Activated CD8-positive, alpha-beta memory T cell treated with anti-CD3 and anti-CD28 coated beads for 1 hour (primary cell): ENCODE measurements around the gene MCM9.

Experiments used
- DNase-seq, 2 donors: peaks; one replicate each; pipeline ENCODE4 v3.0.0-alpha.2; 2020; ENCODE audit warnings: low read depth in 1 of 2; ENCODE audit errors: extremely low read depth in 1 of 2

MCM9 gene

DNA sequence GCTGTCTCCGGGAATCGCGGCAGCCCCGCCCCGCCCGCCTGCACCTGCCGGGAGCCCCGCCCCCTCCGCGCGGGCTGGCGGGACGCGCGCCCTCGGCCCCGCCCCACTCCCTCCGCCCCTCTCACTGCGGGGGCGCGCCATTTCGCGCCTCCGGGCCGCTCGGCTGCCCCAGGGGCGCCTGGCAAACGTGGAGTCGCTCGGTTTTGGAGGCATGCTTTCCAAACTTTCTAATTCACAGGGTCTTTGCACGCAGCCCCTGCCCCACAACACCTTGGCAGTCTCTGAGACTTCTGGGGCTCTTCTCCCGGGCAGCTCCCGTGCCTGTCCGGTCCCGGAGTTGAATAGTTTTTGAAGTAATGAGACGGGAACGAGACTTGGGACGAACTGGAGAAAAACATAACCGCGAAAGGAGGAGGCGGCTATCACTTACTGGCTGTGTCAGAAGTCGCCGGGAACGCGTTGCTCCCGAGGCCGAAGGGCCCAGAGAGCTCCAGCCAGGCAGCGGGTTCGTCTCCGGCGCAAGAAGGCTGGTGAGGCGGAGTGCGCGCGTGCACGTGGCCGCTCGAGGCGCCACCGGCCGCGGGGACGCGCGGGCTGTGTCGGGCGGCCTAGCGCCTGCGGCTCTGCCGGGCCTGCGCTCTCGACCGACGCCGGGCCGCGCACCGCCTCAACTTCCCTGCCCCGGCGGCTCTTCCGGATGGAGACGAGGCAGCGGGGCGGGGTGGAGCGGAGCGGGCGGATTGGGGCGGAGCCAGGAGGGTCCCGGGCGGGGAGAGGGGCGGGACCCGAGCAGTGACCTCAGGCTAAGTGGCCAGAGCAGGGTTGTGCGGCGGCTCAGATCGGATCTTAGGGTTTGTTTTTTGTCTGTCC is at the start of gene MCM9:
Gene MCM9, minus strand, starts transcription at position 699 of the 870 bp plus-strand sequence. CDS start 3,436 bp downstream, outside the sequence.
- DNase-seq: peak; percentile 60 to 82

DNA sequence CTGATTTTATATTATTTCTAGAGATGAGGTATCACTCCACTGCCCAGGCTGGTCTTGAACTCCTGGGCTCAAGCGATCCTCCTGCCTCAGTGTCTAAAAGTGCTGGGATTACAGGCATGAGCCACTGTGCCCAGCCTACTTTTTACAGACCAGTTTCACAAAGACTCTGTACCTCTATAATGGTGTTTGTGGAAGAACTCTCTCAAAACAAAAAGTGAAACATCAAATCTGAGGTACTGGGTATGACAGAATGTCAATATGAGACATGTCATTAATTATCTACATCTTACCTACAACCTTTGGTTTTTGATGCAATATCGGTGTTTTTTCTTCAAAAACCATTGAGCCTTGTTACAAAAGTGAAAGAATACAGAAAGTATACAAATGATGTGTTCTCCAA is 49.4 kb upstream of the MCM9 start:
- DNase-seq: no peak

DNA sequence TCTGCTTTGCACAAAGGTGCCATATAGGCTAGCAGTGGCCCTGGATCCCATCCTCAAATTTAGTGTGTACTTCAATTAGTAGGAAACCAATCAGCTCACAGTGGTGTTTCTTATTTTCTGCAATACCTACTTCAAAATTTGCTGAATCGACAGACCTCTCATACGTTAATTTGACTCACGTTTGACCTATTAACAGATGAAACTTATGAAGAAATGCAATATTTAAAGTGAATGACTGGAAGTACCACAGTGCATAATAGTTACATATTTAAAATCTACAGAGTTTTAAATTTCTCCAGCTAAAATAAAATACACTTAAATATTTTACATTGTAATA is 47.6 kb upstream of the MCM9 start:
- no peak for DNase-seq

DNA sequence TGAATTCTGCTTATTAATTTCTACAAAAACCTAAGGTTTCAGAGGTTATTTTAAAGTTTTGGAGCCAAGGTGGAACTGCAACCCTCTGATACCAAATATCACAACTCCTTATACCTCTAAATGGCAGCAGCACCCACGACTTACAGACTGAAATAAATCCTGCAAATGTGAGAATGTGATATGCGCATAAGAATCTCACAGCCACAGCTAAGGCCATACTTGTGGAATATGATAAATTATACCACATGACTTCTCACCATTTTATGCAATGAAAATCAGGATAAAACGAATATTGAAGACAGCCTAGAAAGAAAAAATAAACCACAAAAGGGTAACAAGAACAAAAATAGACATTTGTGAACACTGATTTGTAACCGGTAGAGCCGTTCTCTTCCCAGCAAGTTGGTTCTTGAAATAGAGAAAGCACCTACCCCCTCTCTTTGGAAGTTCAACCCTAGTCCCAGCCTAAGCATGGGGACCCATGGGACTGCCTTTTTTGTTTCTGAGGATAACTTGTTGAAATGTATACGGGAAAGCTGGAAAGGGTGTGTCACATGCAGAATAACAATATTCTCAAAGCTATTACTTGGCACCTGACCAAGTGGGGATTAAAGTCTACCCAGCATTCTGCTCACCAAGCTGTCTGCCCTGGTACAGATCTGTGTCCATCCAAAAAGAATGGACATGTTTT is 47.1 kb upstream of the MCM9 start:
- DNase-seq: no peak

DNA sequence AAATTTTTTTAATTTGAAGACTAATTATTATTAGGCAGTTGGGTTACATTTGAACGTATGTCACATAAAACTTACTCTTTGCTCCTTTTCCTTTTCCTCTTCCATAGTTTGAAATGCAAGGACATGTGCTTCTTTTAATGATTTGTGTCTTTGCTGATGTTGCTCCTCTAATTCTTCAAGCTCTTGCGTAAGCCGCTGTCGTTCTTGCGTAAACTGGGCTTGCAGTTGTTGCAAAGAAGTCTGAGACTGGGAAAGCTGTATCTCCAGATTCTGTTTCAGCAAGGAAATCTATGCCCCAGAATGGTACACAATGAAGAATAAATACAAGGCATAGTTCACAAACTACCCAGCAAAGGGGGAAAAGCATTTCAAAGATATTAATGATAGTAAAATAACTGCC is 45.1 kb upstream of the MCM9 start:
- no peak for DNase-seq

DNA sequence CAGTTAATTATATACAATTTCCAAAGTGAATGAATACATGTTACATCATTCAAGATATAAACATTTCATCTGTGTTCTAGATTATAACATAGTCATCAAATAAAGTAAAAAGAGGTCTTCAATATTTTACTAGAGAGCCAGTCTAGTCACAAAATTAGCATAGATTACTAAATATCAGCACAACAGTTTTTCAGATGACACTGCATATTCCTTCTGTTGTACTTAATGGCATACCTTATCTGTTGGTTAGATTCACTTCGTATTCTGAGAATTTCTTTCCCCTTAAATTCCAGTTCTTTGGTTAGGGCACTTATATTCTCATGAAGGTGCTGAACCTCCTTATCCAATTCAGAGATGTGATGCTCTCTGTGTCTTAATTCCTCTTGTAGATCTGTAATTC is 39.8 kb upstream of the MCM9 start:
- no peak for DNase-seq

DNA sequence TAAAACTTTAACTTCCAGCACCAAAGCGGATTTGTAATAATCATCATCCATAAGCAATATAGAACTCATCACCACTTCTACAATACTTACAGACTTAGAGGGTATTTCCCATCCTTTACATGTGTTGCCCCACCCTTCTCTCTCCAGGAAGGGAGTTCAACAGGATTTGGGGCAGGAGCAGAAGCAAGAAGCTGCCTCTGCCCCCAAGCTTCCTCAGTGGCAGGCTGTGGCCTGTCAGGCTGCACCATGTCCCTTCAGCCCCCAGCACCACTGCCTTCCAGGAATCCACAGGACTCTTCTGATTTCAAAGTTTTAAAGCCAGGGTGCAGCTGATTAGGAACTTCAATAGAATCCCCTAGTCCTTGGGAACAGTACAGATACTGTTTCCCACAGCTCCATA is 36.7 kb upstream of the MCM9 start:
- no peak for DNase-seq

DNA sequence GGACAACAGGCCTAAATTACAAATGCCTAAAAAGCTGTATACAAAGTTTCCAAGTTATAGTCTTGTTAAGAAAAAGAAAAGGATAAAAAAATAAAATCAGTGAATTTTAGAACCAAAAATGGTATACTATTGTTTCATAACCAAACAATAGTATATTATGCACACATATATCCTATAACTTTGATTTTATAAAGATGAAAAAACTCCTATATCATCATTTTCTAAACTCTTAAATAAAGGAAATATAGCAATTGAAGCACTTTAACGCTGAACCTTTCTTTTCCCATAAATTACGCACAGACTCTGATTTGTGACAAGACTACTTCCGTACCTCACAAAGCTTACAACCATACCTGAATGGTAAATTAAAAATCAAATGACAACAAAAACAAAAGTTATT is 35.9 kb upstream of the MCM9 start:
- DNase-seq: no peak

DNA sequence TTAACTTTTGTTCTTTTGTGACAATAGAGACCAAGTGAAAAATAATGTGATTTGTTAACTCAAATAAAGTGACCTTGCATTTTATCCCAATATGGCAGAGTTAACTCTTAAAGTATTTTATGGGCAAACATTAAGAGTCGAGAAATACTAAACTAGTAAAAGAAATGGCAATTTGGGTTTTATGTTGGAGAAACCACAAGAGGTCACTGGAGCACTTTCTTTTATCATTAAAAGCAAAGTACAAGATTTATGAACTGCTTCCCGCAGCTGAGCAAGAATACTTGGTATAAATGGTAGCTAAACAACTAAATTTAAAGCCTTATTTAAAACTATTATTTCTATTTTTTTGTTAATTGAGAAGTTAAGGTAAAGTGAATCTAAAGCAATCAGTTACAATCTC is 33.5 kb upstream of the MCM9 start:
- no peak for DNase-seq

DNA sequence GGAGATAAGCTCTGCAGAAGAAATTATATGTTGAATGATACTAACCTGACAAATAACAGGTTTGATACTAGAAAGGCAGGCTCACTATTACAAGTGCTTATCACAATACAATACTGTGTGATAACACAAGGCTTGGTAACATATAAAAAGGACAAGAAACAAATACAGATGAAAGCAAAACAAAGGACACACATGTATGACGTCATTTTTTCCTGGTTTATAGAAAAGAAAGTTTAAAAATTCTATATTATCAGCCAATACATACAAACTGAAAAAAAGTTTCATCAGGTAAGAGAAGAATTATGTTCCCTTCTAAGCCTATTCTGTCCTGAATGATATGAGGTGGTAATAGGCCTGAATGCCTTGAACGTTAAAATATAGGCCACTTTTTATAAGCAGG is 32.3 kb upstream of the MCM9 start:
- no peak for DNase-seq

DNA sequence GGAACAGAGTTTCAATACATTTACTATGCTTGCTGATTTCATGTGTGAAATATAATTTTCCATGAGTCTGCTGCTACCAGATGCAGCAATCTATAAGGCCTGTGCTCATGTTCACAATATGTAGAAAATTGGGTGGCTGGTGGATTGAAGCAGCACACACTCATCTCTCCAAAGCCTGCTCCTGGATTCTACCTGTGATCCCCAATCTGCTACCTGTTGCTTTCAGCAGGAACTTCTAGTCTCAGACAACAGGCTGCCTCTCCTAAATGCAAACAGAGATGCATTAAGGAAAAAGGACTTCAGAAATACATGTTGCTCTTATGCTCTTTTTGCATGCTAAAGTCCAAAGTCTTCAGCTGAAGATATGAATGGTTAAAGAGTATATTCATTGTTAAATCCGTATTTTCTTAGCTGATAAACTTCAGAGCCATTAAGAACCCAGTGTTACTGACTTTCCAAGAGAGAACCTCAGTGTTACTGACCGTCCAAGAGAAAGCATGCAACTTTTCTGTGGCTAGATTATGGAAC is 30.9 kb upstream of the MCM9 start:
- no peak for DNase-seq

DNA sequence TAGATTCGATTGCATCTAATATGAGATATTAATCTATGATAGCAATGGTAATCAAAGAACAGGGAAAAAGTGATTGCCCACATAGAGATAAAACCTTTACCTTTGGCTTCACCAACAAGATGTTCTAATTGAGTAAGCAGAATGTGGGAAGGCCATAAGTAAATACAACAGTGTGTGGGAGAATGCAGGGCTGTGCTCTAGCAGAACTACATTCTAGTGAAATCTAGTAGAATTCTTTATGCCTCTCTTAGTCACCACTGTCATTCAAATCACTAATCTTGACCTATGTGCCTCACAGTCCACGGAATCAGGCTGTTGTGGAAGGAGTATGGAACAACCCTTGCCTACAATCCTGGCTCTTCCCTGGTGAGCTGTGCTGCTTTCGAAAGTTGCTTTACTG is 30.4 kb upstream of the MCM9 start:
- DNase-seq: no peak

DNA sequence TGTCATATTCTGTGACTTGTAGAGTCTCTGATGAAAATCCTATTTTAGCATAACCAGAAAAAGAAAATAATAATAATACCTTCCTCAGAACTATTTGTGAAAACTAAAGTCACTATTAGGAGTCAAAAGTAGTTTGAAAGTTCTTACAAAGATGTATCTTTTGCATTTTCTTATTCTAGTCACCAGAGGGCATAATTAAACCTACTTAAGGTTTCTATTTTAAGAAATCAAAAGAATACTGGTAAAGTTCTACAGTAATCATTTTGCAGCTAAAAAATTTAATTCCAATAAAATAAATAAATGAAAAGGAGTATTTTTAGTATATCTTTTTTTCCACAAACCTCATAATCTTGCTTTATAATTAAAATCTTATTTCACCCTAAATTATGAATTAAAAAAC is 28.0 kb upstream of the MCM9 start:
- no peak for DNase-seq

DNA sequence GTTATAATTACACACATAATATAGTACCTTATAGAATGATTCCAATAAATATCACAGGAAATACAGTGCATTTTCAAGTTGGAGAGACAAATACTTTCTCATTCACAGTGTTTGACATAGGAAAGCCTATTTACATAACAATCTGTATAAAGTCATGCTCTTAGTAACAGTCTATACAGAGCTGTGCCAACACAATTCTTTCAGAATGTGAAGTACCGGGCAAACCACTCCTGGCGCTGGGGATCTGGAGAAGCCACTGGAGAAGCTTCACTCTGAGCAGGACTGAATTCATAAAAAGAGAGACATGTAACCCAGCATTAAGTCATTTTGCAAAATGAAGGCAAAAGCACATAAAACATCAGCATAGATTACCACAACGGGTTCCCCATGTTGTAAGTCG is 24.9 kb upstream of the MCM9 start:
- DNase-seq: no peak

DNA sequence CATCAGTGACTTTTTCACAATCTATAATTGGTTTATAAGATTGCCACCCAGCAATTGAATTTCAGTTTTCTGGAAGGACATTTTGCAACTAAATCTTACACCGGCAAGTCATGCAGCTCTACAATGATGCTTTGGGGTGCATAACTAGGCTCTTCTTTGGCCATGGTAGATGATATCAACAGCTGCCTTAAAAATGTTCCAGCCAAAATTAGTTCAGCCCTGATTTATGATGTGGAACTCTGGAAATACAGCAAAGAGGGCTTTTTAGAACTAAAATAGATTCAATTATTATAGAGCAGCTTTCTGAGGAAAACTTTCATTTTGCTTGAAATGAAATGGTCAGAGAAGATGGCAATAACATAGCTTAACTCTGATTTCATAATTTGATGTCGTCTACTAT is 18.4 kb upstream of the MCM9 start:
- DNase-seq: no peak

DNA sequence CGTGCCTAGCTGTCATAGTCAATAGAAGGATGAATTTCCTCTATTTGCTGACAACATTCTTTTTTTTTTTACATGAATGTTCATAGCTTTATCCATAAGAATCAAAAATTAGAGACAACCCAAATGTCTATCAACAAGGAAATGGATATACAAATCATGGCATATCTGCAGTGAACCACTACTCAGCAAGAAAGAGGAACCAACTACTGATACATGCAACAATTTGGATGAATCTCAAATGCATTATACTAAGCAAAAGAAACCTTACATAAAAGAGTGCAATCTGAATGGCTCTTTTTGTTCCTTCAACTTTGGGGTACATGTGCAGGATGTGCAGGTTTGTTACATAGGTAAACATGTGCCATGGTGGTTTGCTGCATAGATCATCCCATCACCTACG is 17.7 kb upstream of the MCM9 start:
- DNase-seq: no peak

DNA sequence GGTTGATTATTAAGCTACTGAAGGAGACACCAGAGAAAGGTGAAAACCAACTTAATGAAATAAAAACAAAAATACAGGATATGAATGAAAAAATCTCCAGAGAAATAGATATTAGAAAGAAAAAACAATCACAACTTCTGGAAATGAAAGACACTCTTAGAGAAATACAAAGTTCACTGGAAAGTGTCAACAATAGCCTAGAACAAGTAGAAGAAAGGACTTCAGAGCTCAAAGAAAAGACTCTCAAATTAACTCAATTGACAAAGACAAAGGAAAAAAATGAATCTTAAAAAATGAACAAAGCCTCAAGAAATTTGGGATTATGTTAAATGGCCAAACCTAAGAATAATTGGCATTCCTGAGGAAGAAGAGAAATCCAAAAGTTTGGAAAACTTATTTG is 10.3 kb upstream of the MCM9 start:
- DNase-seq: no peak

DNA sequence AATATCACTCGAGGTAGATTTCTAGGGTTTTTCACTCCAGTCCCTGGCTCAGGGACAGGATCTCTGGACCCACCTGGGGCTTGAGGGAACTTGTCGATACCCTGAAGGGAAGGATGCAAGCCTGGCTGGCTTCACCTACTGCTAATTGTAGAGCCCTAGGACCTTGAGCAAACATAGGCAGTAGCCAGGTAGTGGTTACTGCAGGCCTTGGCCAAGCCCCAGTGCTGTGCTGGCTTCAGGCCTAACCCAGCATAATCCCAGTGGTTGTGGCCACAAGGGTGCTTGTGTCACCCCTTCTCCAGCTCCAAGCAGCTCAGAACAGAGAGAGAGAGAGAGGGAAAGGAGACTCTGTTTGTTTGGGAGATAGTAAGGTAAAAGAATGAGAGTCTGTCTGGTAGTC is 5.8 kb upstream of the MCM9 start:
- no peak for DNase-seq

DNA sequence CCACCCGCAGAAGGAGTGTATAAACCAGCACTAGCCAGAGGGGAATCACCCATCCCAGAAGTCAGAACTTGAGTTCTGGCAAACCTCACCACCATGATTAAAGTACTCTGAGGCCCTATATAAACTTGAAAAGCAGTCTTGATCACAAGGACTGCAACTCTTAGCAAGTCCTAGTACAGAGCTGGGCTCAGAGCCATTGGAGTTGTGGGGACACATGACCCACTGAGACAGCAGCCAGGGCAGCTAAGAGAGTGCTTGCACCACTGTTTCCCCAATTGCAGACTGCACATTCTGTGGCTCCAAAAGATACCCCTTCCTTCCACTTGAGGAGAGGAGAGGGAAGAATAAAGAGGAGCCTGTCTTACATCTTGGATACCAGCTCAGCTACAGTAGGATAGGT is 4.7 kb upstream of the MCM9 start:
- no peak for DNase-seq

DNA sequence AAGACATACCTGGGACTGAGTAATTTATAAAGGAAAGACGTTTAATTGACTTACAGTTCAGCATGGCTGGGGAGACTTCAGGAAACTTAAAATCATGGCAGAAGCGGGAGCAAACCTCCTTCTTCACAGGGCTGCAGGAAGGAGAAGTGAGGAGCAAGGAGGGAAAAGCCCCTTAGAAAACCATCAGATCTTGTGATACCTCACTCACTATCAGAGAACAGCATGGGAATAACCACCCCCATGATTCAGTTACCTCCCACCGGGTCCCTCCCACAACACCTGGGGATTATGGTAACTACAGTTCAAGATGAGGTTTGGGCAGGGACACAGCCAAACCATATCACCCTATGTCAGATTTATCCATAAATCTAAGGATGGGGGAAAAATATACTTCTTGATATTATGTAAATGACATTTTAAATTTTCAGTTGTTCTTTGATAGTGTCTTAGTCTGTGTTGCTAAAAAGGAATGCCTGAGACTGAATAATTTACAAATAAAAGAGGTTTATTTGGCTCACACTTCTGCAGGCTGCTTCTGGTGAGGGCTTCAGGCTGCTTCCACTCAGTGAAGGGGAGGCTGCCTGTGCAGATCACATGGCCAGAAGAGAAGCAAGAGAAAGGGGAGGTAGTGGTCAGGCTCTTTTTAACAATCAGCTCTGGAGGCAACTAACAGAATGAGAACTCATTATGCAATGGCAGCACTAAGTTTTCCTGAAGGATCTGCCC is 1.2 kb upstream of the MCM9 start:
- DNase-seq: no peak

DNA sequence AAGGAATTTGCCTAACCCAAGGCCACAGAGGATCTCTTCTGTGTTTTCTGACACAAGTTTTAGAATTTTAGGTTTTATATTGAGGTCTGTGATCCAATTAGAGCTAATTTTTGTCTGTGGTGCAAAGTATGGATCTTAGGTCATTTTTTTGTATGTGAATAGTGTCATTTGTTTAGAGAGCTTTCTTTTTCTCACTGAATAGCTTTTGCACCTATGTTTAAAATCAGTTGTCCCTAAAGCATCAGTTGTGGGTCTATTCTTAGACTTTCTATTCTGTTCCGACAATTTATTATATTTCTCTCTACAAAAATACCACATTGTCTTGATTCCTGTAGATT is 341 bp upstream of the MCM9 start:
- no peak for DNase-seq
